ENCODE data around the gene SNED1.
A peak's percentile ranks its signal among the peaks of the same experiment; 100 is the strongest.

SNED1 gene

GRCh38 chr2:240997856-240998705 lies at the start of gene SNED1:
SNED1 (plus strand) TSS chr2:240998618; CDS start chr2:240998838, 220 bp downstream.
- DNase-seq: peak; percentile 82

GRCh38 chr2:240948905-240949790 lies 49.3 kb upstream of the SNED1 start:
- peak; percentile 6 for DNase-seq

GRCh38 chr2:240949791-240950705 lies 48.4 kb upstream of the SNED1 start:
- peak; percentile 7 for DNase-seq

GRCh38 chr2:240951045-240951594 lies 47.3 kb upstream of the SNED1 start:
- DNase-seq: no peak

- peak; percentile 8 for DNase-seq
These were observed 45.7 kb upstream of the SNED1 start for GRCh38 chr2:240952496-240953246.

- peak; percentile 10 for DNase-seq
These were observed 44.7 kb upstream of the SNED1 start for GRCh38 chr2:240953426-240954410.

- DNase-seq: peak; percentile 12
These were observed 43.7 kb upstream of the SNED1 start for GRCh38 chr2:240954436-240955305.

- DNase-seq: peak; percentile 11
These were observed 42.9 kb upstream of the SNED1 start for GRCh38 chr2:240955306-240956170.

- DNase-seq: peak; percentile 19
These were observed 42.1 kb upstream of the SNED1 start for GRCh38 chr2:240956171-240956934.

- no peak for DNase-seq
These were observed 41.3 kb upstream of the SNED1 start for GRCh38 chr2:240956935-240957655.

- DNase-seq: peak; percentile 37
These were observed 40.6 kb upstream of the SNED1 start for GRCh38 chr2:240957656-240958365.

GRCh38 chr2:240958366-240959213 lies 39.8 kb upstream of the SNED1 start:
- peak; percentile 11 for DNase-seq

GRCh38 chr2:240959214-240959940 lies 39.0 kb upstream of the SNED1 start:
- peak; percentile 15 for DNase-seq

- DNase-seq: no peak
These were observed 38.5 kb upstream of the SNED1 start for GRCh38 chr2:240959941-240960308.
